NCI-H82 treated with DMSO at 0.1 percent for 48 hours (cell line): Measurements from ENCODE around the gene LUM.
A peak's percentile ranks its signal among the peaks of the same experiment; 100 is the strongest.
"Not testable (repeated sequence)": the region's sequence is repeated elsewhere in the genome, so short reads cannot be mapped to it uniquely, and the experiment has no call there.

Experiments
- DNase-seq: peaks from one replicate; lab custom pipeline; 2025; ENCODE audit not compliant: unreplicated experiment; lab: John Stamatoyannopoulos, UW

The LUM gene

DNA sequence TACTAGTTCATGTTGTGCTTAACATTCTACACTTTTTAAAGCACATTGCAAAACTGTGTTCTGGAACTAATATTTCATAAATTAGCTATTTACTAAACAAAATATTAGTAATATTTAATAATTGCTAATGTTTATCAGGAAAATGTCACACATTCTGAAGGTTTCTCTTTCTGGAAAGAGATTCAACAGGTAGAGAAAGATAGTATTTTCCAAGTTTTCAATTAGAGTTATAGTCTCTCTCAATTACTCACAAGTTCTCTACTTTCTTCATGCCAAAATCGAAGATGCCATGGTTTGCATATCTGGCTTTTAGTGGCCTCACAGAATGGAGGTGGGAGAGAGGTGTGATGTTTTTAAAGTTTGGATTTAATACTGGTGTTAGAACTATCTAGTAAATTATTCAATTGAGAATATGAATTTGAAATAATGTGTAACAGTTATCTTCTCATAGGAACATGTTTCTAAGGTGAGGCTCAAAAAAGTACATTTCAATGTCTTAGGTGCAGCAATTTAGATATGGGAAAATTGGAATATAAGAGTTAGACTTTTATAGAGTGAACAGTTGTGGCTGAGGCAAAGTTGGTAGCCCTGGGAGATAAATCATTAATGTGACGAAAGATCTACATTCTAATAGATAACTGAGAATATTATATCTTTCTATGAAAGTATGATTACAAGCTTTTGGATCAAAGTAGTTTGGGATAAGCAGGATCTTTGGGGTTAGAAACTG lies 1.5 kb downstream of the LUM start:
- no peak for DNase-seq

- peak; percentile 38 for DNase-seq
Measured at GRCh38 chr12:91109148-91109564, 2.1 kb downstream of the LUM start.

- peak; percentile 70 for DNase-seq
Measured at GRCh38 chr12:91108196-91108755, 3.0 kb downstream of the LUM start.

GRCh38 chr12:91106283-91106682 lies 5.0 kb downstream of the LUM start:
- DNase-seq: no peak

GRCh38 chr12:91105807-91106206 lies 5.5 kb downstream of the LUM start:
- no peak for DNase-seq

DNA sequence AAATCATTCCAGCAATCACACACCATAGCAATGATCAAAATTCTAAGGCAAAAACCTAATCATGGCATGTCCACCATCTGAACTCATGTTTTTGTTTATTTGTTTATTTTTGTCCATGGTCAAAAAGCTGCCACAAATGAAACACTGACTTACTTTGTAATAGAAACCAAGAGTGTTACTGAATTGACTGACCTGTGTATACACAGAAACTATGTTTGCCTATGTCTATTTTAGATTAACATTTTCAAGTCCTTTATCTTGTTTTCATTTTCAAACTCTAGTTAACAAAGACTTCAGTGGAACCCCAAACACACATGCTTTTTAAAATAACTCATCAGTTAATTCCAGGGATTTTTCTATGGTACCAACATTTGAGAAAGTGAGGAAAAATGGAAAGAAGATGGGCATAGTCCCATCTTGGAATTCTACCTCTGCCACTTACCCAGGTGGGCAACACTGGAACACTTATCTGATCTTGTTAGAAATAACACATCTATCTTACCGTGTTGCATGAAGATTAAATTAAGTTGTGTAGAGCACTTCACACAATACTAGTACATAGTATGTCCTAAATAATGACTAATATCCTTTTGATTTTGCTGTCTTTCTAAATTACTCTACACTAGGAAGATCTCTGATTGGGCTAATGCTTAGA lies 6.4 kb downstream of the LUM start:
- no peak for DNase-seq

DNA sequence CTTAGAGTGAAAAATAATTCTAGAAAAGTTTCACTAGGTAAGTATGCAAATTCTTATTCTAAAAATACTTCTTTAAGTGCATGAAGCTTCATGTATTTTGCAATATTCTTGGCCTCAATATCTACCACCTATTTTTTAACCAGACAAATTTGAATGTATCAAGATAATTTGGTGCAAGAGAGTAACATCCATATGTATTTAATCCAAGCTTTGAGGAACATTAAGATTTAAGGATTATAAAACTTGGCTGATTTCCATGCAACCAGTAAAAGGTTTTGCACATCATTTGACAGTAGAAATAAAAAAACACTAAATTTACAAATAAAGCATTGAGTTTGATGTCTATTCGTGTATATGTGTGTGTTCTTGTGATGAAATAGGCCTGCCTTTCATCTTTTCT lies 7.7 kb downstream of the LUM start:
- no peak for DNase-seq

GRCh38 chr12:91103101-91103500 lies 8.2 kb downstream of the LUM start:
- no peak for DNase-seq

DNA sequence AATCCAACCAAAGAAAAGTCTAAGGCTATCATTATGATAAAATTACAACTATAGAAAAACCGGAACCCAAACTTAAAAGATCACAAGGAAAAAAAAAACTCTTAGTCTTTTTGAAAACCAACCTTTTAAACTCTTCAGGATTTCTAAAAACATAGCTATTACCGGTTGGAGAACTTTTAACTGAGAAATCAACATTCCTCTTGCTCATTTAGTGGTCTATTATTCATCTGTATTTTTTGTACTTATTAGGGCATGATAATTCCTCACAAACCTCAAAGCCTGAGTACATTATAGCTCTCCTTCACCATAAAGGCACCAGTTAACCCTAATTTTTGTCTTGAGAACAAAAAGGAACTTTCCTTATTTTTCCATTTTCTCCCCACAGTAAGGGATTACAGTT lies 10.4 kb downstream of the LUM start:
- no peak for DNase-seq

GRCh38 chr12:91099836-91100235 lies 11.5 kb downstream of the LUM start:
- no peak for DNase-seq

- no peak for DNase-seq
Measured at GRCh38 chr12:91099341-91099740, 12.0 kb downstream of the LUM start.

DNA sequence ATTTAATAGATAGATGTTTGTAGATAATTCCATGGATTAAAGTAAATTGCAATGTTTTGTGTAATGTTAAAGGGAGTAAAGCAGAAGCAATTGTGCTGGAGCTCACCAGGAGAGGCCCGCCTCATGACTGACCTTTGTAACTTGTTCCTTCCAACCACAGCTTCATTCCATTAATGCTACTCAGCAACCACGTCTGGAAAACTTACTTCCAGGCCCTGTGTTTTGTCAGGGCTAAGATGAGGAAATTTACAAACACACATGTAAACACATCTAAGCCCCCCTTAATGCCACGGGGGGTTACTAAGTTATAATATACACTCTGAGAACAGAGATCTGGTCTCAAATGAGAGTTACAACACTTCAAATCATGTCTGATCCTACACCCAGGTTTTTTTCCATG lies 12.4 kb downstream of the LUM start:
- no peak for DNase-seq

DNA sequence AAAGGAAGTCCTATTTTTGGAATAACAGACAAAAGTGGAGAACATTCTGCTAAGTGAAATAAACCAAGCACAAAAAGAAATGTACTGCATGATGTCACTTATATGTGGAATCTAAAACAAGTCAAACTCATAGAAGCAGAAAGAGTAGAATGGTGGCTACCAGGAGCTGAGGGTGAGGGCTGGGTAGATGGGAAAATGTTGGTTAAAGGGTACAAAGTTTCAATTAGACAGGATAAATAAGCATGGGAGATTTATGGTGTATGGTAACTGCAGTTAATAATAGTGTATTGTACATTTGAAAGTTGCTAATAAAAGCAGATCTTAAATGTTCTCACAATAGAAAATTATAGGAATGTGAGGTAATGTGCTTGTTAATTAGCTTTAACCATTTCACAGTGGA lies 12.8 kb downstream of the LUM start:
- no peak for DNase-seq

GRCh38 chr12:91094957-91095356 lies 16.3 kb downstream of the LUM start:
- no peak for DNase-seq

DNA sequence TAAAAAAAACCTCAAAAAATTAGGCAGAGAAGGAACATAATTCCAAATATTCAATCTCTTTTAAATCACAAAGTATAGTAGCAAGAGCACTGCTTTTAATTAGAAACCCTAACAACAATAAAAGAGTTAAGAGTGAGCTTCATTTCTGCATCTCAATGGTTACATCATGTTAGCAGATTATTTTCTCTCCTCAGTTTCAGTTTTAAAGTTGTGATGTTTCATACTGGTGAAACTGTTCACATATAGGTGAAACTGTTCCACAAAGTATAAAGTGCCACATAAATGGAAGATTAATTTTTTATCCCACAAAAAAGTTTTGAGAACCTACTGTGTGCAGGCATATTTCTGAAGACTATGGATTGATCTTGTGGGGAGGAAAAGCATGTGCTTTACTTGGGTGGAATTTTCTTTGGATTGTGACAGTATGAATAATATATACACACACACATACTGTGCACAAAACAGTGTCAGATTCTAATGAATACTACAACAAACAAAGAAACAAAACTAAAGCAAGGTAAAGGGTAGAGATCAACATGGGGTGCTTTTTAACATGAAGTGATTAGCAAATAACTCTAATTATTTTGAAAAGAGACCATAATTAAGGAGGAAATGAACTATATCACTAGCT lies 17.1 kb downstream of the LUM start:
- no peak for DNase-seq

DNA sequence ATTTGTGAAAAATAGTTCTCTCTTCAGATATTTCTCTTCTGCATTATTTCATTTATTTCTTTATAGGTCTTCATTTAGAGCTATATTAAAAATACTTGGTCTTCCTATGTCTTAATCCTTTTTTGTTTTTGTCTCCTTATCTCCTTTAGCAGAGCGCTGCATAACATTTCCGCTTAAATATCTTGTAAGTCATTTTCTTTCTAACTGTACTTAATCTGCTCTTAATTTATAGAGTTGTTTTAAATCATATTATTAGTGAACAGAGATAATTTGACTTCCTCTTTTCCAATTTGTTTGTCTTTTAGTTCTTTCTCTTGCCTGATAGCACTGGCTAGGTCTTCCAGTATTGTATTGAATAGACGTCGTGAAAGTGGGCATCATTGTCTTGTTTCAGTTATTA lies 18.0 kb downstream of the LUM start:
- no peak for DNase-seq

- DNase-seq: no peak
Measured at GRCh38 chr12:91091916-91092715, 19.2 kb downstream of the LUM start.

DNA sequence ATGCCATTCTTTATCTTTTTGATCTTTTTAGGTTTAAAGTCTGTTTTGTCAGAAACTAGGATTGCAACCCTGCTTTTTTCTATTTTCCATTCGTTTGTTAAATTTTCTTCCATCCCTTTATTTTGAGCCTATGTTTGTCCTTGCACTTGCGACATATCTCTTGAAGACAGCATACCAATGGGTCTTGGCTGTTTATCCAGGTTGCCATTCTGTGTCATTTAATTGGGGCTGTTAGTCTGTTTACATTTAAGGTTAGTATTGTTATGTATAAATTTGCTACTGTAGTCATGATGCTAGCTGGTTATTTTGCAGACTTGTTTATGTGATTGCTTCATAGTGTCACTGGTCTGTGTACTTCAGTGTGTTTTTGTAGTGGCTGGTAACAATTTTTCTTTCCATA lies 21.3 kb downstream of the LUM start:
- not testable (repeated sequence) for DNase-seq

DNA sequence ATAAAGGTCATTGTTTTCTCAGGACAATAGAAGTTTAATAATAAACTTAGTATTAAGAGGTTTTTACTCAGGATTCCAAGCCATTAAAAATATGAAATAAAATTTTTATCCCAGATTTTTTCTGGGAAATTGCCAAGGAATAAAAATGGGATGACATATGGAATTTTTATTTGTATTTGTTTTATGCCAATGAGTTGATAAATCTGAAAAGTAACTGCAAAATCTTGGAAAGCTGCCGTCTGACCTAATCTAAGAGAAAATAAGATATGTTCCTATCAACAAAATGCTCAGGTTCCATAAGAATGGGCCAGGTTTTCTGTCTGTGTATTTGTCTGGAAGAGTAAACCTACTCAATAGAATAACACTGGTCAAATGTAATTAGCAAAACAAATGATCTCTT lies 31.3 kb downstream of the LUM start:
- no peak for DNase-seq

GRCh38 chr12:91078501-91078900 lies 32.8 kb downstream of the LUM start:
- DNase-seq: no peak

DNA sequence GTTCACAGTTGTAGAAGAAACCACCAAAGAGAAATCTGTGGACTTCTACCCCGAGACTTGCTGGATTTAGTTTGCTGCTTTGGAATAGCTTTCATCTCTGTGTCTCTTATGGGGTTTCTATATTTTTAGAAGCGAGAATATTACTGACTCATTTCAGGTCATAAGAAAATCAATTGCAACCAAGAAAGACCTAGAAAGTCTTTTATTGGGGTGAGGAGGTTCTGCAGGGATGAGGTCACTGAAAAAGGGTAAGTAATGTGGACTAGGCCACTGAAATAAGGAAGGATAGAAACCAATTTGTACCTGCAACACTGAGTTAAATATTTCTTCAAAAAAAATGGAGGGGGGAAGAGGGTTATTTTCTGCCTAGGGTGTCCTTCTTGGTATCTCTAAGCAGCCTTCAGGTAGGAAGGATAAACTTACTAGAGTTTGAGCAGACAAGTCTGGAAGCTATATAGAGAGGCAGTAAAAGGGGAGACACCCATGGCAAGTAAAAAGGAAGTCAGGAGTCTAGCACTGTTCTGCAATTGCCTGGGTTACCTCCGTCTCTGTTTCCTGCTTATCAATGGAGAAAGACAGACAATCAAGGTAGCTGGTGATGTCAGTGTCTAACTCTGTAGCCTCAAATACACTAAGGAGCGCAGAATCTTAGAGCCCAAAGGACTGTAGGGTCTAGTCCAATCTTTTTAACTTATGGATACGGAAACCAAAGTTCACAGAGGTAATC lies 33.9 kb downstream of the LUM start:
- no peak for DNase-seq
